ENCODE data around the gene GDF7.

GDF7 gene

GRCh38 chr2:20652673-20653575 lies 14.0 kb upstream of the GDF7 start:
- TF ChIP-seq CTCF (IDR thresholded peaks at IDR 0.05; ENCODE audit: low read depth, low read length, missing control alignments), result no peak
- DNase-seq (ENCODE audit: extremely low read depth, low read depth), result no peak
- no peak overlapping the region for H3K4me3 ChIP-seq (replicated peaks; ENCODE audit: low read depth, low read length)

- H3K4me3 ChIP-seq (replicated peaks; ENCODE audit: low read depth, low read length), result no peak overlapping the region
- no peak for DNase-seq (ENCODE audit: extremely low read depth, low read depth)
- no peak for TF ChIP-seq CTCF (IDR thresholded peaks at IDR 0.05; ENCODE audit: low read depth, low read length, missing control alignments)
These were observed 13.0 kb upstream of the GDF7 start for GRCh38 chr2:20653695-20654534.

GRCh38 chr2:20654535-20654813 lies 12.5 kb upstream of the GDF7 start:
- no peak for DNase-seq (ENCODE audit: extremely low read depth, low read depth)
- H3K4me3 ChIP-seq (replicated peaks; ENCODE audit: low read depth, low read length), result no peak overlapping the region
- TF ChIP-seq CTCF (IDR thresholded peaks at IDR 0.05; ENCODE audit: low read depth, low read length, missing control alignments), result no peak

GRCh38 chr2:20656561-20656960 lies 10.4 kb upstream of the GDF7 start:
- no peak overlapping the region for H3K4me3 ChIP-seq (replicated peaks; ENCODE audit: low read depth, low read length)
- DNase-seq (ENCODE audit: extremely low read depth, low read depth), result no peak
- TF ChIP-seq CTCF (IDR thresholded peaks at IDR 0.05; ENCODE audit: low read depth, low read length, missing control alignments), result no peak

- TF ChIP-seq CTCF (IDR thresholded peaks at IDR 0.05; ENCODE audit: low read depth, low read length, missing control alignments), result no peak
- DNase-seq (ENCODE audit: extremely low read depth, low read depth), result no peak
- no peak overlapping the region for H3K4me3 ChIP-seq (replicated peaks; ENCODE audit: low read depth, low read length)
These were observed 9.3 kb upstream of the GDF7 start for GRCh38 chr2:20657522-20658235.

GRCh38 chr2:20660506-20661420 lies 6.2 kb upstream of the GDF7 start:
- no peak for DNase-seq (ENCODE audit: extremely low read depth, low read depth)

More at GRCh38 chr2:20660506-20661420, 6.2 kb upstream of the GDF7 start:
- no peak overlapping the region for H3K4me3 ChIP-seq (replicated peaks; ENCODE audit: low read depth, low read length)
- TF ChIP-seq CTCF (IDR thresholded peaks at IDR 0.05; ENCODE audit: low read depth, low read length, missing control alignments), result no peak

Data from HFF-Myc (cell line).